HG03469 (cell line): ENCODE data around the gene PRRC2C.
"Not testable (repeated sequence)": the region's sequence is repeated elsewhere in the genome, so short reads cannot be mapped to it uniquely, and the experiment has no call there.

Experiments
- ATAC-seq: cut with Tn5 transposase; IDR thresholded peaks from one replicate; pipeline ENCODE4 v1.9.1; 2021; ENCODE audit warnings: mild to moderate bottlenecking, moderate library complexity, moderate number of reproducible peaks; ENCODE audit not compliant: unreplicated experiment

The PRRC2C gene

DNA sequence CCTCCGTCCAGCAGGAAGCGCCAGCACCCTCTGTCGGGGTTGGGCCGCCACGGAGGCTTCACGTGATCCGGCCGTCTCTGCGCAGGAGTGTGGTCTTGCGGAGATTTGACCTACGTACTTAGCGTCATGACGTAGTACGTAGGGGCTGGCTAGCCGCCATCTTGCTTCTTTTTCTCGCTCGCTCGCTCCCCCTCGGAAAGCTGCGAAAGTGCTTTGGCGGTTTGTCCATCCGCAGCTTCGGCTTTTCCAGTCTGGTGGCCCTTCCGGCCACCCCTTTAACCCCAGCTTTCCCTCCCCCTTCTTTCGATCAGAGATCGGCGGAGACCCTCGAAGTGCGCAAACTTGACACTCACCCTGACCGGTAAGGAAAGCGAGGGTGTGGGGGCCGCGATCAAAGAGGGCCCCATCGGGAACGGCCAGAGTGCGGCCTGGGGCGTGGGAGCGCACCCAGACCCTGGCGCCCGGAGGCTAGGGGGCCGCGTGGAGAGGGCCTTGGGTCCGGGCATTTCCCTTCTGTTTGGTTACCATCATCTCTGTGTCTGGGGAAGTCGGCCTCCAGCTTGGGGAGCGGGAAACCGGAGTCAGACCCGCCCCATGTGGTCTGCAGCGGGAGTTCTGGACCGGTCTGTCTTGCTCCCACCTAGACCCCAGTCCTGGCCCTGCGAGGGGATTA lies at the start of gene PRRC2C:
TSS of gene PRRC2C (plus strand) at position 156 of the 673 bp plus-strand sequence. CDS start 26,559 bp downstream, outside the sequence.
- peak; percentile 89 for ATAC-seq

- no peak for ATAC-seq
Observed at GRCh38 chr1:171438441-171438840, 46.9 kb upstream of the PRRC2C start.

DNA sequence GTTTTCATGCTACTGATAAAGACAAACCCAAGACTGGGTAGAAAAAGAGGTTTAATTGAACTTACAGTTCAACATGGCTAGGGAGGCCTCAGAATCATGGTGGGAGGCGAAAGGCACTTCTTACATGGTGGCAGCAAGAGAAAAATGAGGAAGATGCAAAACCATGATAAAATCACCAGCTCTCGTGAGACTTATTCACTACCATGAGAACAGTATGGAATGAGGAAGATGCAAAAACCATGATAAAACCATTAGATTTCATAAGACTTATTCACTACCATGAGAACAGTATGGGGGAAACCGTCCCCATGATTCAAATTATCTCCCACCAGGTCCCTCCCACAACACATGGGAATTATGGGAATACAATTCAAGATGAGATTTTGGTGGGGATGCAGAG lies 45.1 kb upstream of the PRRC2C start:
- ATAC-seq = not testable (repeated sequence)

DNA sequence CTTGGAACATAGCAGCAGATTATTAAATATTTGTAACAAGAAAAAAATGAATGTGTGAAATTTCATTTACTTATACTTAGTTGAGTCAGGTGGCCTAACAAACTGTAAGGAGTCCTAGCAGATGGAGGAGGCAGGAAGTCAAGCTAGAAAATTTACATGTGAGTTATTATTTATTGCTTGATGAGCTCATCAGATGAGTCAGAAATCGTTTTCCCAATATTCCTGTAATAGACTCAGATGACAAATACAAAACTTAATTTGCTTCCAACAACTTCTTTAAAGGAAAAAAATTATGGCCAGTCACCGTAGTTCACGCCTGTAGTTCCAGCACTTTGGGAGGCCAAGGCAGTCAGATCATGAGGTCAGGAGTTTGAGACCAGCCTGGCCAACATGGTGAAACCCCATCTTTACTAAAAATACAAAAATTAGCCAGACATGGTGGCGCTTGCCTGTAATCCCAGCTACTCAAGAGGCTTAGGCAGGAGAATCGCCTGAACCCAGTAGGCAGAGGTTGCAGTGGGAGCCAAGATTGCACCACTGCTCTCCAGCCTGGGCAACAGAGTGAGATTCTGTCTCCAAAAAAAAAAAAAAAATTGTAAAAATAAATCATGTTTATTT lies 43.9 kb upstream of the PRRC2C start:
- ATAC-seq = not testable (repeated sequence)

DNA sequence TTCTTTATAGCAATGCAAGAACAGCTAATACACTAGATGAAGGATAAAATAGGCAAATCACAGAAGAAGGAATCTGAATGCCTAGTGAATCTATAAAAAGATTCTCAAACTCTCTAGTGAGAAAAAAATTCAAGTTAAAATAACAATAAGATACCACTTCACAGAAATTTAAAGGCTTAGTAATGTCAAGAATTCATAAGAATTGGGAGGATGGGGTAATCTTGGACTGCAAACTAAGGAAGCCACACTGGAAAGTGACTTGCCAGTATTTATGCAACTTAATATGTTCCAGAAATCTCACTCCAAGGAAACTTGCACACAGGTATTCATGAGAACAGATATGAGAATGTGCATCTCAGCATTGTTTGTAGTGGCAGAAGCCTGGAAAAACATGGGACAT lies 38.9 kb upstream of the PRRC2C start:
- ATAC-seq = no peak

DNA sequence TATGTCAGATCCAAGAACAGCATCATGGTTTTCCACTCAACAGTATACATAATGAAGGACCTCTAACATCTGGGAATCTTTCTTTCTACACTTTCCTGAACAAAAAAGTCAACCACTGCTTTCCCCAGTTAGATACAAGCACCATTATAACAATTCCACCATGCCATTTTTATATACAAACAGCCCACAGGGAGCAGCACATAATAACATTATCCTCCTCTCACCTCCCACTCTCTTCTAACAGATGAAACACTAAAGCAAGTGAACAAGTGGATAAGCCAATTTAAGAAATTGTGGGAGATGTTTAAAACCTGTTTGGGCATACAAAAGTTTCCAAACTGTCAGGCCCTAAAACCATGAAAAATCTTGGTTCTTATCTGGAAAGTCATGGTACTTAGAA lies 29.4 kb upstream of the PRRC2C start:
- no peak for ATAC-seq

GRCh38 chr1:171457412-171457811 lies 27.9 kb upstream of the PRRC2C start:
- no peak for ATAC-seq

GRCh38 chr1:171460018-171460620 lies 25.2 kb upstream of the PRRC2C start:
- ATAC-seq = no peak

DNA sequence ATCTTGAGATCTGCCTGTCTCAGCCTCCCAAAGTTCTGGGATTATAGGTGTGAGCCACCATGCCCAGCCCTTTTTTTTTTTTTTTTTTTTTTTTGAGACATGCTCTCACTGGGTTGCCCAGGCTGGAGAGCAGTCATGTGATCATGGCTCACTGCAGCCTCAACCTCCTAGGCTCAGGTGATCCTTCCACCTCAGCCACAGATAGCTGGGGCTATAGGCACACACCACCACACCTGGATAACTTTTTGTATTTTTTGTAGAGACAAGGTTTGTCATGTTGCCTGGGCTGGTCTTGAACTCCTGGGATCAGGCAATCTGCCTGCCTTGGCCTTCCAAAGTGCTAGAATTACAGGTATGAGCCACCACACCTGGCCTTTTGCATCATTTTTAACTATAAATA lies 17.7 kb upstream of the PRRC2C start:
- ATAC-seq = no peak

DNA sequence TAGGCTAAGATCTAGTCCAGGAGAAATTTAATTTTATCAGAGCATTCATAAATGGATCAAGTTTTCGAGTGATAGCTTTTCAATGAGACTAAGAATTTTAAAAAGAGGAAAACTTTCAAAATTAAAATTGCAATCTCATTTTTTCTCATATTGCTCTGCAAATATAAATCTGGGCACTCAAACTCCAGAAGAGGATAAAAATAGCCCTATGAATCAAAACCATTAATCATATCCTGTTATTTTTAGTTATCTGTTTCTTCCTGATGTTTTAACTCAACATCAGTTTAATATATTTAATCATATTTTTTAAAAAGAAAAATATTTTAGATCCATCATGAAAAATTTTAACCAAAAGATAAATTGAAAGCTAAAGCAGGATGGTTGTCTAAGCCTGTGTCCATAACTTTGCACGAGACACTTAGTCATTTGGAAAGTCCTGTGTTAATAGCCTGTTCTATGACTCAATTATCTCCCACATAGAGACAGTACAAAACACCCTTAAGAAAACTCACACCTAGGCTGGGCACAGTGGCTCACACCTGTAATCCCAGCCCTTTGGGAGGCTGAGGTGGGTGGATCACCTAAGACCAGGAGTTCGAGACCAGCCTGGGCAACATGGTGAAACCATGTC lies 17.1 kb upstream of the PRRC2C start:
- peak; percentile 61 for ATAC-seq

- ATAC-seq = no peak
Observed at GRCh38 chr1:171470726-171471125, 14.6 kb upstream of the PRRC2C start.

GRCh38 chr1:171472183-171472647 lies 13.1 kb upstream of the PRRC2C start:
- no peak for ATAC-seq

- no peak for ATAC-seq
Observed at GRCh38 chr1:171476829-171477228, 8.5 kb upstream of the PRRC2C start.

GRCh38 chr1:171477804-171478203 lies 7.5 kb upstream of the PRRC2C start:
- no peak for ATAC-seq

DNA sequence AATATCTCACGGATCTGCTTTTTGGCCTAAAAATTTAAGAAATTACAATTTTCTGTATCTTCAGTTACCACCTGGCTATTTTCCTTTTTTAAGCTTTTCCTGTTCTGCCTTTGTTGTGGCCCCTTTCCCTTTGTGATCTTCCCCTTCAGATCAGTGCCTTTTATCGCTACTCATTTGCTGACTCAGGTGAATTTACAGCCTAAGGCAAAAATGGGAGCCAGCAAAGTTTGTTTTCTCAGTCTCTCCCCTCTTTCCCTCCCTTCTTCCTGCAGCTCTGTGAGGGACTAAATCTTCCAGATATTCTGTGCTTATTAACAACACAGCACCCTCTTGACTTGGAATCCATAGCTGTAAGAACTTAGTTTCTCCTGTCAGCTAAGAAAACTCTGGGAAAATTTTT lies 5.3 kb upstream of the PRRC2C start:
- ATAC-seq = no peak

GRCh38 chr1:171484760-171485374 lies 463 bp upstream of the PRRC2C start:
- peak; percentile 35 for ATAC-seq

DNA sequence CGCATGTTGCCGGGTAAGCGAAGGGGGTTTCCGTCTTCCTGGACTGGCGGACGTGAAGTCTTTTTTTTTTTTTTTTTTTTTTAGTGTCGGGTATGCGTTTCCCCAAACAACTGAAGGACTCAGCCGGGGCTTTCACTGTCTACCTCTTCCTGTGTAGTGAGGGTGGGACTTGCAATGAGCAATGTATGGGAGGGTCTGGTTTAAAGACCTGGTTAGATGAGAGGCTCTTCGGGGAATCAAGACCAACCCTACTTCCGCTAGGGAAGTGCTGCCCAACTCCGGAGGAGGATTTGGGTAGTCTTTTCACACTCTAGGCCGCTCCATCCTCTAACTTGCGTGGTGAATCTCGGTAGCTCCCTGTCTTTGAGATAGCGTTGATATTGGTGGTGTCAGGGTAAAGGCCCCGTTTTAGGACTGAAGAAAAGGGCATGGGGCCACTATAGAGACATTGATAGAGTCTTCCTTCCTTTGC lies 754 bp downstream of the PRRC2C start:
- ATAC-seq = peak; percentile 27

- ATAC-seq = no peak
Observed at GRCh38 chr1:171487038-171487437, 1.7 kb downstream of the PRRC2C start.

DNA sequence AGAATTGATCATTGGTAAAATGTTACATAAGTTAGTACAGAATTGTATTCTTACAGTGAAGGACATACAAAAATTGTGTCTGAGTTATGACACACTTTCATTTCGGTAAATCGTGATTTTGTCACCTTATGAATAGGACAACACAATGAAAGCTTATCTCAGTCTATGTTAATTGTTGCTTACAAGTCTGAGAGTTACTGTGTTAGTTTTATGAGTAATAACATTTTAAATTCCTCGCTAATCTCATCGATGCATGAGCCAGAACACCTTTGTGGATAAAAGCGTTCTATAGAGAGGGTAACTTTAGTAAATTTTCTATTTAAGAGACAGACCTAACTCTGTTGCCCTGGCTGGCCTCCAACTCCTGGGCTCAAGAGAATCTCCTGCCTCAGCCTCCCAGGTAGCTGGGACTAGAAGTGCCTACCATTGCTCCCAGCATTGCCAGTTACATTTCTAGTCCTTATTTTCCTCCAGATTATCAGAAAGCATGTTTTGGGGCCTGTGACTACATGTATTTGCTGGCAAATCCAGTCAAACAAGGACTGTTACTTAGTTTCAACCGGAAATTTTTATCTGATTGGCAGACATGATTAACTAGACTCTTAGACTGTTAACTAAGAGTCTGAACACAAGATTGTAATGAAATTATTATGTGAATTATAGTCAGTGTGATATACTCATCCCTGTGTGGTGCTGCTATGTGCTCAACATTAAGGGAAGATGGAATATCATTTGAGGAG lies 3.0 kb downstream of the PRRC2C start:
- no peak for ATAC-seq

DNA sequence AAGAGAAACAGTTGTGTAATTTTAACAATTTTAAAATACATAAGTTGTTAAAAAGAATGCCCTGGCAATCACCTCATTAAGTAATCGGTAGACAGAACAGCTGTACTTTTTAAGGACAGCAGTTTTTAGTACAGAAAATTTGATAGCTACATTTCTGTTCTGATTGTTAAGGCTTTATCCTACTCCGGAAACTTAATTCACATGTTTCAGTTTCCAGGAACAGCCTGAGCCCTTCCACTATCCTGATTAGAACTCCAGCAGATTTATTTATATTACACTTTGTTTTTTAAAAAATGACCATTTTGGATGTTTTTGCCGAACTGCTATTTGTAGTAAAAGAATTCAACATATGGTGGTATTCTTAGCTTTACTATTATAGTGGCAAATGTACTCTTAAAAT lies 8.7 kb downstream of the PRRC2C start:
- ATAC-seq = no peak
